Smooth muscle cell (in vitro differentiated cells): ENCODE data around the gene HBD. TPM values are rescaled to one million over a fixed set of nuclear protein-coding genes. Genes with fewer than 3 reads are reported as not detected.
"Not testable (repeated sequence)": the region's sequence is repeated elsewhere in the genome, so short reads cannot be mapped to it uniquely, and the experiment has no call there.

Experiments used
- DNase-seq: peaks from one replicate; lab custom pipeline; 2025; ENCODE audit not compliant: unreplicated experiment; lab: John Stamatoyannopoulos, UW
- H2AFZ ChIP-seq: fragments of 200-600 bp; sonication (generic); 2 replicates; pipeline ENCODE4 v1.6.0; 2016; ENCODE audit warnings: antibody characterized with exemption, low read depth, mild to moderate bottlenecking
- H3F3A ChIP-seq: fragments of 200-600 bp; sonication (generic); 2 replicates; pipeline ENCODE4 v1.6.0; 2017; ENCODE audit warnings: antibody characterized with exemption, low read depth
- H3K27ac ChIP-seq: fragments of 200-600 bp; sonication (generic); 2 replicates; pipeline ENCODE4 v1.5.1; 2016; ENCODE audit warnings: low read depth, mild to moderate bottlenecking
- H3K27me3 ChIP-seq: fragments of 200-600 bp; sonication (generic); 2 replicates; pipeline ENCODE4 v1.6.1; 2016; ENCODE audit warnings: low read depth, mild to moderate bottlenecking
- H3K36me3 ChIP-seq: fragments of 200-600 bp; sonication (generic); 2 replicates; pipeline ENCODE4 v1.5.1; 2016; ENCODE audit warnings: low read depth
- H3K4me1 ChIP-seq: fragments of 200-600 bp; sonication (generic); 2 replicates; pipeline ENCODE4 v1.5.1; 2016; ENCODE audit warnings: low read depth
- H3K4me2 ChIP-seq: fragments of 200-600 bp; sonication (generic); 2 replicates; pipeline ENCODE4 v1.6.0; 2016; ENCODE audit warnings: mild to moderate bottlenecking
- H3K4me3 ChIP-seq: fragments of 200-600 bp; sonication (generic); 2 replicates; pipeline ENCODE4 v1.5.1; 2016; ENCODE audit warnings: mild to moderate bottlenecking
- H3K79me2 ChIP-seq: fragments of 200-600 bp; sonication (generic); 2 replicates; pipeline ENCODE4 v1.6.0; 2016; ENCODE audit warnings: low read depth, mild to moderate bottlenecking
- H3K9ac ChIP-seq: fragments of 200-600 bp; sonication (generic); 2 replicates; pipeline ENCODE4 v1.6.0; 2016; ENCODE audit warnings: low read depth
- H3K9me3 ChIP-seq: fragments of 200-600 bp; sonication (generic); replicated peaks from 2 replicates; pipeline ENCODE4 v1.5.1; 2016; ENCODE audit warnings: low read depth
- H4K20me1 ChIP-seq: fragments of 200-600 bp; sonication (generic); 2 replicates; pipeline ENCODE4 v1.6.0; 2016; ENCODE audit warnings: low read depth
- CTCF ChIP-seq: fragments of 200-600 bp; sonication (generic); IDR thresholded peaks from 2 replicates; pipeline ENCODE4 v1.5.1; 2017; ENCODE audit warnings: borderline replicate concordance, mild to moderate bottlenecking, antibody characterized with exemption; ENCODE audit not compliant: insufficient read depth, poor library complexity, severe bottlenecking
- WGBS: methylation state at CpG from one replicate; pipeline ENCODE4 v1.1.7; 2016; ENCODE audit warnings: low lambda C conversion rate; 5-methylcytosine and 5-hydroxymethylcytosine counted together
- polyA plus RNA-seq: library from polyadenylated mRNA; unstranded; fragments of >200 nt; fragmentation: Nextera tagmentation; extraction: Ambion mirVana; gene quantifications from 2 replicates; pipeline ENCODE4 v1.2.1, GENCODE V29; 2016
- total RNA-seq: library from RNA; depleted of rRNA; stranded (reverse); fragments of >200 nt; gene quantifications from 2 replicates; pipeline ENCODE4 v1.2.3, GENCODE V29; 2014

The HBD gene
- total and polyA plus RNA-seq, 2 experiments from 2014 or later, result not detected

- no peak overlapping the region for H2AFZ ChIP-seq
- H3K4me2 ChIP-seq, result no peak overlapping the region
- H3K27me3 ChIP-seq, result no peaks in the 10 kb centered on the region
- no peak for TF ChIP-seq CTCF
- no peaks in the 10 kb centered on the region for H3K36me3 ChIP-seq
- WGBS, result 44% methylated on average over 2 of the region's 2 CpGs
- no peak overlapping the region for H3K9ac ChIP-seq
- no peak overlapping the region for H3K27ac ChIP-seq
- H3K4me3 ChIP-seq, result no peak overlapping the region
- no peaks in the 10 kb centered on the region for H3K79me2 ChIP-seq
- no peaks in the 10 kb centered on the region for H3K9me3 ChIP-seq
- no peaks in the 10 kb centered on the region for H4K20me1 ChIP-seq
- DNase-seq, result no peak
- no peaks in the 10 kb centered on the region for H3F3A ChIP-seq
- no peaks in the 10 kb centered on the region for H3K4me1 ChIP-seq
Observed at GRCh38 chr11:5265832-5266231, 31.5 kb upstream of the HBD start.

GRCh38 chr11:5258543-5259262 is 24.4 kb upstream of the HBD start:
- no peak overlapping the region for H2AFZ ChIP-seq
- WGBS, result 54% methylated on average over 7 of the region's 7 CpGs
- no peak for TF ChIP-seq CTCF
- H3K27me3 ChIP-seq, result no peaks in the 10 kb centered on the region
- no peak overlapping the region for H3K4me3 ChIP-seq
- H4K20me1 ChIP-seq, result no peaks in the 10 kb centered on the region
- no peaks in the 10 kb centered on the region for H3F3A ChIP-seq
- no peaks in the 10 kb centered on the region for H3K4me1 ChIP-seq
- H3K36me3 ChIP-seq, result no peaks in the 10 kb centered on the region
- DNase-seq, result no peak
- H3K79me2 ChIP-seq, result no peaks in the 10 kb centered on the region
- H3K4me2 ChIP-seq, result no peak overlapping the region
- no peak overlapping the region for H3K27ac ChIP-seq
- H3K9ac ChIP-seq, result no peak overlapping the region
- no peaks in the 10 kb centered on the region for H3K9me3 ChIP-seq

- no peaks in the 10 kb centered on the region for H3K4me1 ChIP-seq
- no peaks in the 10 kb centered on the region for H3K79me2 ChIP-seq
- no peaks in the 10 kb centered on the region for H3K27me3 ChIP-seq
- no peak for DNase-seq
- H3K36me3 ChIP-seq, result no peaks in the 10 kb centered on the region
- TF ChIP-seq CTCF, result no peak
- no peak overlapping the region for H3K9ac ChIP-seq
- H2AFZ ChIP-seq, result no peak overlapping the region
- H3F3A ChIP-seq, result no peaks in the 10 kb centered on the region
- H4K20me1 ChIP-seq, result no peaks in the 10 kb centered on the region
- no peak overlapping the region for H3K4me3 ChIP-seq
- no peaks in the 10 kb centered on the region for H3K9me3 ChIP-seq
- 48% methylated on average over 2 of the region's 2 CpGs for whole genome bisulfite sequencing
- no peak overlapping the region for H3K27ac ChIP-seq
- no peak overlapping the region for H3K4me2 ChIP-seq
Observed at GRCh38 chr11:5257296-5257695, 23.0 kb upstream of the HBD start.

- not testable (repeated sequence) for H2AFZ ChIP-seq, H3K79me2 ChIP-seq, H3K36me3 ChIP-seq, H3K27ac ChIP-seq, H3K9me3 ChIP-seq, H4K20me1 ChIP-seq, DNase-seq, H3K4me1 ChIP-seq, H3K27me3 ChIP-seq, H3K4me2 ChIP-seq, H3F3A ChIP-seq, H3K9ac ChIP-seq, H3K4me3 ChIP-seq
- 86% methylated on average over 4 of the region's 9 CpGs for WGBS
Observed at GRCh38 chr11:5254646-5255413, 20.5 kb upstream of the HBD start, which contains the start of gene HBG2. HBG2 (minus strand) TSS chr11:5254781; CDS start chr11:5254728, 53 bp downstream.

GRCh38 chr11:5254023-5254422 is 19.7 kb upstream of the HBD start:
- H3K4me2 ChIP-seq, result not testable (repeated sequence)

GRCh38 chr11:5253440-5253839 is 19.2 kb upstream of the HBD start:
- not testable (repeated sequence) for H2AFZ ChIP-seq, H3K79me2 ChIP-seq, H3K9ac ChIP-seq, H3K27ac ChIP-seq, H4K20me1 ChIP-seq, H3K4me3 ChIP-seq, H3F3A ChIP-seq, H3K4me2 ChIP-seq, H3K27me3 ChIP-seq, H3K4me1 ChIP-seq, H3K36me3 ChIP-seq, DNase-seq, H3K9me3 ChIP-seq
- WGBS, result 53% methylated on average over 5 of the region's 5 CpGs

More at GRCh38 chr11:5254023-5254422, 19.7 kb upstream of the HBD start:
- H3K9me3 ChIP-seq, H3K9ac ChIP-seq, H3K27ac ChIP-seq, H3K79me2 ChIP-seq, H3F3A ChIP-seq, H4K20me1 ChIP-seq, H3K36me3 ChIP-seq, H2AFZ ChIP-seq, H3K4me3 ChIP-seq, H3K4me1 ChIP-seq, DNase-seq, H3K27me3 ChIP-seq: not testable (repeated sequence)
- 85% methylated on average over 2 of the region's 2 CpGs for WGBS
